ENCODE measurements around the gene VAC14. TPM values are rescaled to one million over a fixed set of nuclear protein-coding genes. Genes with fewer than 3 reads are reported as not detected.

The VAC14 gene
- total and polyA plus RNA-seq, 2 of the 8 experiments (the other 6 are each of a cell fraction or from before 2014, with no cell fraction given), result 56.0 to 108 TPM

DNA sequence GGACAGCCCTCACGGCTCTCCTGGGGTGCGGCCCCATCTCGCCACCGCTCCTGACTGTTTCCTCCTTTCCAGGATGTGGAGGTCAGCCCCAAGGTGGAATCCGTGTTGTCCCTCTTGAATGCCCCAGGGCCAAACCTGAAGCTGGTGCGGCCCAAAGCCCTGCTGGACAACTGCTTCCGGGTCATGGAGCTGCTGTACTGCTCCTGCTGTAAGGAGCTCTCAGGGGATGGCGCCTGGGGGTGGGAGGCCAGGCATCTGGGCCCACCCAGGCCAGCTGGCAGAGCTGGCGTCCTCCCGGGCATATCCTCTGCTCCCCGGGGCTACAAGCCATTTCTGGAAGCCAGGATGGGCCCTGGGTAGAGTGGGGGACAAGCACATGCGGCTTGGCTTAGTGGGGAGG lies 141.4 kb downstream of the VAC14 start (continued):
- TF ChIP-seq ATF2 (IDR thresholded peaks at IDR 0.05; ENCODE audit: low read length) (no peak), ZNF274 (IDR thresholded peaks at IDR 0.05; ENCODE audit: borderline replicate concordance, extremely low read depth, low read length) (no peak), ASH2L (IDR thresholded peaks at IDR 0.05; ENCODE audit: low read length) (no peak), SIRT6 (IDR thresholded peaks at IDR 0.05; ENCODE audit: low read length) (no peak), TCF12 (IDR thresholded peaks at IDR 0.05; ENCODE audit: low read depth, low read length) (no peak), SP4 (IDR thresholded peaks at IDR 0.05; ENCODE audit: low read length) (no peak)
